ENCODE results near the gene GRID1.

DNA sequence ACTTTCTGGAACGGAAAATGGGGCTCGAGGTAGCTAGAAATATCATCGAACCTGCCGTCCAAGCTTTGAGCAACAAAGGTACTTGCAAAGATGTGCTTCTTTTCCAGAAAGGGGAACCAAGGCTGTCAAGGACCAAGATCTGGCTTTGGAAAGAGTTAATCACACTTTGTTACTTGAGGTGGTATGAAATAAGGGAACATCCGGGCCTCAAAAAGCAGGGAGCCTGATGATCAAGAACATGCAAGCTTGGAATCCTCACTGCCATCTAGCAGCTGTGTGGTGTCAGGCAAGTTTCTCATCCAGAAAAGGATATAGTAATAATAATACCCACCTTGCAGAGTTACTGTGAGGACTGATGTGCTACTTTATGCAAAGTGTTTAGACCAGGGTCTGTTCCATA is 329.5 kb downstream of the GRID1 start:
- TF ChIP-seq, protein P1, sequence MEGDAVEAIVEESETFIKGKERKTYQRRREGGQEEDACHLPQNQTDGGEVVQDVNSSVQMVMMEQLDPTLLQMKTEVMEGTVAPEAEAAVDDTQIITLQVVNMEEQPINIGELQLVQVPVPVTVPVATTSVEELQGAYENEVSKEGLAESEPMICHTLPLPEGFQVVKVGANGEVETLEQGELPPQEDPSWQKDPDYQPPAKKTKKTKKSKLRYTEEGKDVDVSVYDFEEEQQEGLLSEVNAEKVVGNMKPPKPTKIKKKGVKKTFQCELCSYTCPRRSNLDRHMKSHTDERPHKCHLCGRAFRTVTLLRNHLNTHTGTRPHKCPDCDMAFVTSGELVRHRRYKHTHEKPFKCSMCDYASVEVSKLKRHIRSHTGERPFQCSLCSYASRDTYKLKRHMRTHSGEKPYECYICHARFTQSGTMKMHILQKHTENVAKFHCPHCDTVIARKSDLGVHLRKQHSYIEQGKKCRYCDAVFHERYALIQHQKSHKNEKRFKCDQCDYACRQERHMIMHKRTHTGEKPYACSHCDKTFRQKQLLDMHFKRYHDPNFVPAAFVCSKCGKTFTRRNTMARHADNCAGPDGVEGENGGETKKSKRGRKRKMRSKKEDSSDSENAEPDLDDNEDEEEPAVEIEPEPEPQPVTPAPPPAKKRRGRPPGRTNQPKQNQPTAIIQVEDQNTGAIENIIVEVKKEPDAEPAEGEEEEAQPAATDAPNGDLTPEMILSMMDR (IDR thresholded peaks at IDR 0.05; ENCODE audit: low read length) = no peak
- TF ChIP-seq EZH2phosphoT487 (IDR thresholded peaks at IDR 0.05; ENCODE audit: low read length) = no peak
- no peak for TF ChIP-seq EZH2 (optimal IDR thresholded peaks at IDR 0.05; ENCODE audit: low read depth, low read length)
